Fibroblast of lung (primary cell): Measurements from ENCODE around the gene MACROH2A2.

ENCODE experiments used
- EZH2 ChIP-seq: IDR thresholded peaks from 2 replicates; pipeline ENCODE4 v1.5.1; 2012; ENCODE audit warnings: low read length, control low read depth, mild to moderate bottlenecking; ENCODE audit errors: missing control alignments
- TF ChIP-seq, protein P1 (sequence below), 2 donors: IDR thresholded peaks in 1 of 2; conservative IDR thresholded peaks in 1 of 2; 1 replicate in 1 of 2; 2 replicates in 1 of 2; pipeline ENCODE4 v1.5.1; 2011 to 2012; ENCODE audit warnings: low read length in 2 of 2, control low read depth in 1 of 2, inconsistent platforms in 1 of 2, low read depth in 1 of 2, mild to moderate bottlenecking in 1 of 2

DNA sequence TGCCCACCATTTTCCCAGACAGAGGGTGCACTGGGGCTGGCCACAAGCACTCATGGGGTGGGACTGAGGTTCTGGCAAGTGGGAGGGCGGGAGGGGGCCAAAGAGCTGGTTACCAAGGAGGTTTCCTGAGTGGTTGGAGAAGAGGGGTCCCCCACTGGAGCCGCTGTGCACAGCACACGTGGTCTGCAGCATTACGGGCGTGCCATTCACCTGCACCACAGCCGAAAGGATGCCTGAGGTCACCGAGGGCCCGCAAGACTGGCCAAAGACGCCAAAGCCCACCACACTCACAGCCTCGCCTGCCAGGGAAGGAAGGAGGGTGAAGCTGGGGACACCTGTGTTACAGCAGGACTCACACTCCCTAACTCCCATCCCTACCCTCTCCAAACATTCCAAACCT is 89.9 kb downstream of the MACROH2A2 start:
- TF ChIP-seq, protein P1, sequence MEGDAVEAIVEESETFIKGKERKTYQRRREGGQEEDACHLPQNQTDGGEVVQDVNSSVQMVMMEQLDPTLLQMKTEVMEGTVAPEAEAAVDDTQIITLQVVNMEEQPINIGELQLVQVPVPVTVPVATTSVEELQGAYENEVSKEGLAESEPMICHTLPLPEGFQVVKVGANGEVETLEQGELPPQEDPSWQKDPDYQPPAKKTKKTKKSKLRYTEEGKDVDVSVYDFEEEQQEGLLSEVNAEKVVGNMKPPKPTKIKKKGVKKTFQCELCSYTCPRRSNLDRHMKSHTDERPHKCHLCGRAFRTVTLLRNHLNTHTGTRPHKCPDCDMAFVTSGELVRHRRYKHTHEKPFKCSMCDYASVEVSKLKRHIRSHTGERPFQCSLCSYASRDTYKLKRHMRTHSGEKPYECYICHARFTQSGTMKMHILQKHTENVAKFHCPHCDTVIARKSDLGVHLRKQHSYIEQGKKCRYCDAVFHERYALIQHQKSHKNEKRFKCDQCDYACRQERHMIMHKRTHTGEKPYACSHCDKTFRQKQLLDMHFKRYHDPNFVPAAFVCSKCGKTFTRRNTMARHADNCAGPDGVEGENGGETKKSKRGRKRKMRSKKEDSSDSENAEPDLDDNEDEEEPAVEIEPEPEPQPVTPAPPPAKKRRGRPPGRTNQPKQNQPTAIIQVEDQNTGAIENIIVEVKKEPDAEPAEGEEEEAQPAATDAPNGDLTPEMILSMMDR (conservative IDR thresholded peaks at IDR 0.05 in 1 of 2, IDR thresholded peaks at IDR 0.05 in 1 of 2; ENCODE audit: low read depth in 1 of 2, low read length in 2 of 2), result no peak
- no peak for TF ChIP-seq EZH2
